ENCODE results near the gene PLEKHA6. TPM values are rescaled to one million over a fixed set of nuclear protein-coding genes. Genes with fewer than 3 reads are reported as not detected.
A peak's percentile ranks its signal among the peaks of the same experiment; 100 is the strongest.

Gene PLEKHA6
- total RNA-seq, 2 experiments from 2014 or later = 0.53 to 0.82 TPM

DNA sequence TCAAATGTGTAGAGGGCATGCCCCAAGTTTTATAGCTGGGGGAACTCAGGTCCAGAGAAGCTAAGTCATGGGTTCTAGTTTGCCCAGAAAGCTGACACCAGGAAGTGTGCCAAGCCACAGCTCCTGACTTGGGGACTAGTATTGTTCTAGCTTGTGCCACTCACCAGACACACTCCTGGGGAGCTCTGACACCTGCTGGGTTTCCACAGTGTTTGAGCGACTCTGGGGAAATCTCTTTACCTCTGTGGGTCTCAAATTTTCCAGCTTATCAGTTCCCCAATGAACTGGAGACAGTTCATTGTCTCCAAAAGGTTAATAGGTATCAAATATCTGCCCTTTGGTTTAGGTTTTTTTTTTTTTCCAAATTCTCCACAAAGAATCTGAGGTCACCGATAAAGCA lies 167.7 kb downstream of the PLEKHA6 start:
- Mint-ChIP-seq H3K36me3 (ENCODE audit: low read depth) (no peaks in the 10 kb centered on the region), H3K4me1 (ENCODE audit: low read depth) (peaks cover 23% of the 10 kb centered on the region), H3K27ac (no peak overlapping the region), H3K27me3 (peaks cover 45% of the 10 kb centered on the region), H3K9me3 (no peaks in the 10 kb centered on the region), H3K4me3 (no peak overlapping the region)
- no peak for ATAC-seq (ENCODE audit: poor library complexity)
- Histone ChIP-seq H3K27me3 (ENCODE audit: control insufficient read depth in 1 of 2, insufficient read depth in 2 of 2, low read length in 2 of 2) (peaks cover 19 to 36% of the 10 kb centered on the region in 2 experiments), H3K4me1 (ENCODE audit: insufficient read depth, low read length) (peaks cover 22% of the 10 kb centered on the region), H3K4me3 (ENCODE audit: low read length) (no peak overlapping the region), H3K9me3 (ENCODE audit: control insufficient read depth in 1 of 2, insufficient read depth in 1 of 2, low read length in 2 of 2) (no peaks in the 10 kb centered on the region), H3K36me3 (ENCODE audit: insufficient read depth, low read length) (no peaks in the 10 kb centered on the region), H3K27ac (ENCODE audit: low read depth in 1 of 2, low read length in 2 of 2) (no peak overlapping the region)
- TF ChIP-seq, protein P1, sequence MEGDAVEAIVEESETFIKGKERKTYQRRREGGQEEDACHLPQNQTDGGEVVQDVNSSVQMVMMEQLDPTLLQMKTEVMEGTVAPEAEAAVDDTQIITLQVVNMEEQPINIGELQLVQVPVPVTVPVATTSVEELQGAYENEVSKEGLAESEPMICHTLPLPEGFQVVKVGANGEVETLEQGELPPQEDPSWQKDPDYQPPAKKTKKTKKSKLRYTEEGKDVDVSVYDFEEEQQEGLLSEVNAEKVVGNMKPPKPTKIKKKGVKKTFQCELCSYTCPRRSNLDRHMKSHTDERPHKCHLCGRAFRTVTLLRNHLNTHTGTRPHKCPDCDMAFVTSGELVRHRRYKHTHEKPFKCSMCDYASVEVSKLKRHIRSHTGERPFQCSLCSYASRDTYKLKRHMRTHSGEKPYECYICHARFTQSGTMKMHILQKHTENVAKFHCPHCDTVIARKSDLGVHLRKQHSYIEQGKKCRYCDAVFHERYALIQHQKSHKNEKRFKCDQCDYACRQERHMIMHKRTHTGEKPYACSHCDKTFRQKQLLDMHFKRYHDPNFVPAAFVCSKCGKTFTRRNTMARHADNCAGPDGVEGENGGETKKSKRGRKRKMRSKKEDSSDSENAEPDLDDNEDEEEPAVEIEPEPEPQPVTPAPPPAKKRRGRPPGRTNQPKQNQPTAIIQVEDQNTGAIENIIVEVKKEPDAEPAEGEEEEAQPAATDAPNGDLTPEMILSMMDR (IDR thresholded peaks at IDR 0.05) = no peak
- CTCF ChIA-PET = interaction anchor here (1.0 kb wide), 1 partner anchor 15 kb away, joined by 4 read pairs; no protein-coding TSS in a partner anchor
- DNase-seq = no peak
- intact Hi-C loops (cut with DNase I, micrococcal nuclease) = no loop called here
- POLR2A ChIA-PET = no interaction called here

DNA sequence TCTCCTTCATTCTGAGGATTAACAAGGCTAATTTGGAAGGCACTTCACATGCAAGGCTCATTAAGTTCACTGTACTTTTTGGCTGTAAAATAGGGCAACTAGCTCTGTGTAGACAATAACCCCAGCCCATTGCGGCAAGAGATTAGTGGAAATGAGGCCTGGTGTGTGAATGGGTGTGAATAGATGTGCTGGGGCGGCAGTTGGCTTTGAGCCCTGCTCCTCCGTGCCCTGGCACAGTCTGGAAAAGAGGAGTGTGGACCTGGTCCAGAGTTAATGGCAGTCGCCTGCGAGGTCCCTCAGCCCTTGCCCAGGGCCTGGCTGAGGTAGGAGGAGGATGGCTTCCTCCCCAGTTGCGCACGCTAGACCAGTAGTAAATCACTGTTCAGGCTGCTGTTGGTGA lies 168.3 kb downstream of the PLEKHA6 start:
- Histone ChIP-seq H3K9me3 (ENCODE audit: control insufficient read depth in 1 of 2, insufficient read depth in 1 of 2, low read length in 2 of 2) (no peaks in the 10 kb centered on the region), H3K36me3 (ENCODE audit: insufficient read depth, low read length) (no peaks in the 10 kb centered on the region), H3K27me3 (ENCODE audit: control insufficient read depth in 1 of 2, insufficient read depth in 2 of 2, low read length in 2 of 2) (peaks cover 21 to 42% of the 10 kb centered on the region in 2 experiments), H3K4me3 (ENCODE audit: low read length) (no peak overlapping the region), H3K27ac (ENCODE audit: low read depth in 1 of 2, low read length in 2 of 2) (no peak overlapping the region), H3K4me1 (ENCODE audit: insufficient read depth, low read length) (peaks cover 22% of the 10 kb centered on the region)
- POLR2A ChIA-PET = no interaction called here
- no peaks in the 10 kb centered on the region for H3K9me3 Mint-ChIP-seq
- H3K4me3 Mint-ChIP-seq = no peak overlapping the region
- peaks cover 23% of the 10 kb centered on the region for H3K4me1 Mint-ChIP-seq (ENCODE audit: low read depth)
- intact Hi-C loops (cut with DNase I, micrococcal nuclease) = no loop called here
- CTCF ChIA-PET = interaction anchor here (1.0 kb wide), 1 partner anchor 16 kb away, joined by 4 read pairs; no protein-coding TSS in a partner anchor
- DNase-seq (no peak), ATAC-seq (ENCODE audit: poor library complexity) (no peak)
- no peak overlapping the region for H3K27ac Mint-ChIP-seq
- no peaks in the 10 kb centered on the region for H3K36me3 Mint-ChIP-seq (ENCODE audit: low read depth)
- peaks cover 50% of the 10 kb centered on the region for H3K27me3 Mint-ChIP-seq
- TF ChIP-seq, protein P1 (IDR thresholded peaks at IDR 0.05) = no peak

- Mint-ChIP-seq H3K36me3 (ENCODE audit: low read depth) (no peaks in the 10 kb centered on the region), H3K27me3 (peaks cover 50% of the 10 kb centered on the region), H3K4me3 (no peak overlapping the region)
Measured at GRCh38 chr1:204190212-204191211, 169.2 kb downstream of the PLEKHA6 start.

More at GRCh38 chr1:204190212-204191211, 169.2 kb downstream of the PLEKHA6 start:
- Histone ChIP-seq H3K4me1 (ENCODE audit: insufficient read depth, low read length) (peaks cover 22% of the 10 kb centered on the region), H3K4me3 (ENCODE audit: low read length) (no peak overlapping the region), H3K9me3 (ENCODE audit: control insufficient read depth in 1 of 2, insufficient read depth in 1 of 2, low read length in 2 of 2) (no peaks in the 10 kb centered on the region), H3K27ac (ENCODE audit: low read depth in 1 of 2, low read length in 2 of 2) (no peak overlapping the region), H3K27me3 (ENCODE audit: control insufficient read depth in 1 of 2, insufficient read depth in 2 of 2, low read length in 2 of 2) (peaks cover 21 to 48% of the 10 kb centered on the region in 2 experiments), H3K36me3 (ENCODE audit: insufficient read depth, low read length) (no peaks in the 10 kb centered on the region)
- H3K27ac Mint-ChIP-seq = peak overlapping the region; percentile 25
- peak in 4 of 14 experiments; percentile 25 to 66 (median 46) for DNase-seq
- intact Hi-C loops (cut with DNase I, micrococcal nuclease) = no loop called here
- POLR2A ChIA-PET = no interaction called here
- TF ChIP-seq, protein P1 (IDR thresholded peaks at IDR 0.05) = no peak
- peak; percentile 65 for ATAC-seq (ENCODE audit: poor library complexity)
- CTCF ChIA-PET = interaction anchor here (1.1 kb wide), 1 partner anchor 28 kb away, joined by 3 read pairs; no protein-coding TSS in a partner anchor
- no peaks in the 10 kb centered on the region for H3K9me3 Mint-ChIP-seq
- peaks cover 23% of the 10 kb centered on the region for H3K4me1 Mint-ChIP-seq (ENCODE audit: low read depth)

Data from CD4-positive, alpha-beta T cell (primary cell).